Breast epithelium (tissue), 4 donors: ENCODE results near the gene PDGFB. TPM values are rescaled to one million over a fixed set of nuclear protein-coding genes. Genes with fewer than 3 reads are reported as not detected.

Experiments used
- DNase-seq, 2 donors: peaks; one replicate each; pipeline ENCODE4 v3.0.0-alpha.2; 2019; ENCODE audit warnings: low spot score in 2 of 2
- H3K27ac ChIP-seq, 2 donors: fragments of 200-600 bp; sonication (generic) in 1 of 2; one replicate each; pipeline ENCODE4 v1.5.1; 2016 to 2019; ENCODE audit warnings: mild to moderate bottlenecking in 1 of 2
- H3K27me3 ChIP-seq, 2 donors: fragments of 200-600 bp; sonication (generic) in 1 of 2; one replicate each; pipeline versions ENCODE4 v1.5.1 to v1.6.0; 2017 to 2019; ENCODE audit warnings: control low read depth in 1 of 2, mild to moderate bottlenecking in 1 of 2
- H3K36me3 ChIP-seq: fragments of 200-600 bp; one replicate; pipeline ENCODE4 v1.5.1; 2019
- H3K4me1 ChIP-seq, 2 donors: fragments of 200-600 bp; sonication (generic); one replicate each; pipeline ENCODE4 v1.5.1; 2016 to 2019; ENCODE audit warnings: control low read depth in 1 of 2
- H3K4me3 ChIP-seq, 3 donors: fragments of 200-600 bp; sonication (generic); 1 replicate in 2 of 3; 2 replicates in 1 of 3; pipeline ENCODE4 v1.5.1; 2016 to 2019; ENCODE audit warnings: mild to moderate bottlenecking in 3 of 3, moderate library complexity in 2 of 3
- H3K9me3 ChIP-seq, 2 donors: fragments of 200-600 bp; sonication (generic) in 1 of 2; one replicate each; pipeline ENCODE4 v1.5.1; 2016 to 2019; ENCODE audit warnings: control low read depth in 1 of 2
- CTCF ChIP-seq, 3 donors: fragments of 450-650 bp; IDR thresholded peaks; one replicate each; pipeline ENCODE4 v1.5.1; 2016 to 2017; ENCODE audit warnings: antibody characterized with exemption in 3 of 3, mild to moderate bottlenecking in 3 of 3, moderate library complexity in 3 of 3
- POLR2A ChIP-seq: fragments of 450-650 bp; IDR thresholded peaks from one replicate; pipeline ENCODE4 v1.6.1; 2016; ENCODE audit warnings: antibody characterized with exemption, mild to moderate bottlenecking, moderate library complexity
- POLR2AphosphoS5 ChIP-seq, 3 donors: sonication (generic); formaldehyde crosslinking; IDR thresholded peaks; one replicate each; pipeline ENCODE4 v1.6.1; 2017; ENCODE audit warnings: antibody characterized with exemption in 3 of 3
- intact Hi-C: fragments of 100-400 bp; cut with DNase I; formaldehyde crosslinking; loops from one replicate; pipeline ENCODE4 v1.15.1; 2023; ENCODE audit warnings: low total_unique reads
- total RNA-seq, 3 donors: library from RNA; depleted of rRNA; stranded (reverse); fragments of >200 nt; gene quantifications; one replicate each; pipeline ENCODE4 v1.1.0, GENCODE V29; 2016

PDGFB gene
- total RNA-seq, 3 donors from 2014 or later, result 5.3 to 11.1 (median 8.5) TPM

- Histone ChIP-seq H3K4me3 (no peak overlapping the region), H3K27me3 (no peaks in the 10 kb centered on the region), H3K27ac (no peak overlapping the region), H3K36me3 (no peaks in the 10 kb centered on the region), H3K4me1 (no peaks in the 10 kb centered on the region), H3K9me3 (no peaks in the 10 kb centered on the region)
- intact Hi-C loops, result no loop called here
- no peak for DNase-seq
- no peak for TF ChIP-seq POLR2AphosphoS5 (IDR thresholded peaks at IDR 0.05)
- no peak for TF ChIP-seq POLR2A
- no peak for TF ChIP-seq CTCF (IDR thresholded peaks at IDR 0.05)
Measured at GRCh38 chr22:39182478-39183030, 62.2 kb downstream of the PDGFB start.

- Histone ChIP-seq H3K4me3 (no peak overlapping the region), H3K9me3 (no peaks in the 10 kb centered on the region), H3K27me3 (no peaks in the 10 kb centered on the region), H3K36me3 (no peaks in the 10 kb centered on the region), H3K27ac (no peak overlapping the region), H3K4me1 (peaks cover 3% of the 10 kb centered on the region in 2 donors)
- DNase-seq, result no peak
- TF ChIP-seq POLR2A, result no peak
- TF ChIP-seq CTCF (IDR thresholded peaks at IDR 0.05), result no peak
- TF ChIP-seq POLR2AphosphoS5 (IDR thresholded peaks at IDR 0.05), result no peak
- intact Hi-C loops, result no loop called here
Measured at GRCh38 chr22:39181778-39182177, 63.0 kb downstream of the PDGFB start.

- Histone ChIP-seq H3K4me3 (no peak overlapping the region), H3K9me3 (no peaks in the 10 kb centered on the region), H3K36me3 (no peaks in the 10 kb centered on the region), H3K27ac (no peak overlapping the region), H3K4me1 (peaks cover 7 to 8% of the 10 kb centered on the region in 2 donors), H3K27me3 (no peaks in the 10 kb centered on the region)
- intact Hi-C loops, result no loop called here
- TF ChIP-seq POLR2A (no peak), POLR2AphosphoS5 (IDR thresholded peaks at IDR 0.05) (no peak), CTCF (IDR thresholded peaks at IDR 0.05) (no peak)
- no peak for DNase-seq
Measured at GRCh38 chr22:39181356-39181755, 63.4 kb downstream of the PDGFB start.

DNA sequence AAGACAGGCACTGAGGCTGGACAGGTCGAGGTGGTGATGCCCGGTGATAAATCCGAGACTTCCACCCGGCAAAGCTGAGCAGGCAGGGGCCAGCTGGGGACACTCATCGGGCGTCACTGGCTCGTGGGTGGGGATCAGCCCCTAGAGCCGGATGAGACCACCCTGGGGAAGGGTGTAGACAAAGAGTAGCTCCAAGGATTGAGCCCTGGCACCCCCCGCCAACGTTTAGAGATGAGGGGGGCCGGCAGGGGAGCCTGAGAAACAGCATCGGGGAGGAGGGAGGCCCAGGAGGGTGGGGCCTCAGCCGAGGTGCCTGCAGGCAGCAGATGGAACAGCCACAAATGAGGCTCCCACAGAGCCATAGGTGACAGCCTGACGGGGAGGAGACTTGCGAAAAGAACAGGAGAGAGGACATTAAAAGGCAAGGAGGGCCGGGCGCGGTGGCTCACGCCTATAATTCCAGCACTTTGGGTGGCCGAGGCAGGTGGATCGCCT lies 64.9 kb downstream of the PDGFB start:
- no peak for DNase-seq
- Histone ChIP-seq H3K36me3 (no peaks in the 10 kb centered on the region), H3K27ac (no peak overlapping the region), H3K4me3 (no peak overlapping the region), H3K27me3 (no peaks in the 10 kb centered on the region), H3K4me1 (peaks cover 18 to 21% of the 10 kb centered on the region in 2 donors), H3K9me3 (no peaks in the 10 kb centered on the region)
- intact Hi-C loops, result loop anchor here (2.0 kb wide), 1 partner anchor 55 kb away; no protein-coding TSS in a partner anchor
- TF ChIP-seq POLR2AphosphoS5 (IDR thresholded peaks at IDR 0.05) (no peak), POLR2A (no peak), CTCF (IDR thresholded peaks at IDR 0.05) (no peak)

DNA sequence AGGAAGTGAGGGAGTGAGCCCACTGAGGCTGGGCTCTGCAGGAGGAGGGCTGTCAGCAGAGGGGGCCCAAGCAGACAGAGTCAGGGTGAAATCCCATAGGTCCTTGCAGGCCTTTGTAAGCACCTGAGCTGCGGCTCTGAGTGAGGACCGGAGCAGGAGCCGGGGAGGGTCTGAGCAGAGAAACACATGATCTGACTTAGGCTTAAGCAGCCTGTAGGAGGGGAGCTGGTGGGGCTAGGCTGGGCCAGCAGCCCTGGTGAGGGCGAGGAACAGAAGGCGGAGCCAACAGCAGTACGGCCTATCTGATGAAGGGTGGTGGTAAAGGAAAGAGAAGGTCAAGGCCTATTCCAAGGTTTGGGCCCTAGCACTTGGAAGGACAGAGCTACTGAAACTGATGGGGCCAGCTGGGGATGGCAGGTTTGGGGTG lies 65.4 kb downstream of the PDGFB start:
- H3K36me3 ChIP-seq, result no peaks in the 10 kb centered on the region
- no peak for TF ChIP-seq POLR2A
- TF ChIP-seq CTCF (IDR thresholded peaks at IDR 0.05), result no peak
- TF ChIP-seq POLR2AphosphoS5 (IDR thresholded peaks at IDR 0.05), result no peak
- H3K9me3 ChIP-seq, result no peaks in the 10 kb centered on the region
- peaks cover 22 to 26% of the 10 kb centered on the region in 2 donors for H3K4me1 ChIP-seq
- H3K27ac ChIP-seq, result no peak overlapping the region
- intact Hi-C loops, result loop anchor here (2.0 kb wide), 1 partner anchor 55 kb away; no protein-coding TSS in a partner anchor
- no peaks in the 10 kb centered on the region for H3K27me3 ChIP-seq
- no peak overlapping the region for H3K4me3 ChIP-seq
- DNase-seq, result no peak
